8988T (cell line): ENCODE results near the gene RGS17.
"Not testable (repeated sequence)": the region's sequence is repeated elsewhere in the genome, so short reads cannot be mapped to it uniquely, and the experiment has no call there.

ENCODE experiments used
- DNase-seq: peaks from one replicate; pipeline ENCODE4 v3.0.0; 2011

Gene RGS17

GRCh38 chr6:153131037-153131981, at the start of gene RGS17:
RGS17 (minus strand) TSS chr6:153131282; CDS start chr6:153044018, 87,264 bp downstream.
- no peak for DNase-seq

DNA sequence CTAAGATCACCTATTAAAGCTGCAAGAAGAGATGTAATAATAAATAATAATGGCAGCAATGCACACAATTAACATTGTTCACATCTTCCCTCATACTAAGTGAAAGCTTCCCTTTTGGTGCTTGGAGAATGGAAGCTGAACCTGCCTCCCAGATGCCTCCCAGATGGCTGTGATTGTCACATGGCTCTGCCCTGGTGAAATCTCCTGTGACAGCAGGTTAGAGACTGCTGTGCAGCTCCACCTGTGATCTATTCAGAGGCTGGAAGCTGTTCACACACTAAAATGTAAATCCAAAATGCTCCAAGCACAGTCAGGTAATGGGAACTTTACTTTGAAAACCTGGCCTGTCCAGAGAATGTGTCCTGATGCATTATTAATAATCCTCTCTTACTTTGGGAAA, 41.7 kb upstream of the RGS17 start:
- DNase-seq = no peak

DNA sequence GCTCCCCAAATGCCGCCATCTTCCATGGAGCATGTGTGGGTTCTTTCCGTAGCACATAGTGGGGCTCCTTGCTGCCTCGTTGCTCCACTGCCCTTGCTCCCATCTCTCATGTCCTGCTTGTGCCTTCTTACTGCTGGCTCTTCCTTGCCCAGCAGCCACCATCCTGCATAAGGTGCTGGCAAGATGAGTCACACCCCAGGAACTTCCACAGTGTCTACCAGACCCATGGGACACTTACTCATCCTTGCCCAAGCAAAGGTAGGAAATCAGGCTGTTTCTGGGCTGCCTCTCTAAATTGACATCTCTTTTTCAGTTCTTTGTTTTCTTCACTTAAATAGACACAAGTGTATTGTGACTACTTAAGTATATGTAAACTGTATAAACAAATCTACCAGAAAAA, 39.4 kb upstream of the RGS17 start:
- DNase-seq = no peak

- DNase-seq = no peak
These were observed 36.8 kb upstream of the RGS17 start for GRCh38 chr6:153167907-153168306.

- no peak for DNase-seq
These were observed 36.2 kb upstream of the RGS17 start for GRCh38 chr6:153167061-153167891.

DNA sequence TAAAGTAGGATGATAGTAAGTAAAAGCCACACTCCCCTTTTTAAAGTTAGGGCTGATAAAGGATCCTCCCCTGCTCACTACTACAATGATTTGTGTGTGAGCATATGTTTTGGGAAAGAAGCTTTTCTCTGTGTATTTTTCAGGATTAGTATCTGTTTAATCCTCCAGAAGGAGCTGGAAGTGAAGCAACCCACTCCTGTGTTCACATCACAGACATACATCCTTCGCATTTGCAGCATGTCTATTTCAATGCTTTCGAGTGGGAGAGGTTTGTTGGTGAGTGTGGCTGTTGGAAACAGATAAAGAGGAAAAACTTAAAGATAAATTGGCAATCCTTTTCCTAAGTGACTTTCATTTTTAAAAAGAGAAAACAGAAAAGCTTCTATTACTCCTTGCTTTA, 31.6 kb upstream of the RGS17 start:
- DNase-seq = no peak

DNA sequence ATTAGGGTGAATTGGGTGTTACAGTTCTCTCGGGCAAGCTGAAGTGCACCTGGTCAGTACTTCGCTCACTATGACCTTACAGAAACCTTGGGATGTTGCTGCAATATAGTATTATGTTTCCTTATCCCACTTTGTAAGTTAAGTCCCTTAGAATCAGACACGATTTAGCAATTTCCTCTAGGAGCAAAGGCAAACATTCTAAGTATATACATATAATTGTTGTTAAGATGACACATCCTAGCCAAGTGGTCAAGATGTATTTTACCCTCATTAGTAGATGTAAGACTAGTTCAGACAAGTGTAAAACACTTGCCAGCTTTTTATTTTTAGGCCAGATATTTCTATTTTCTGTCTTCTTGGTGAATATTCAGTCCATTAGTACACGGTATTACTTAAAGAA, 31.1 kb upstream of the RGS17 start:
- DNase-seq = no peak

DNA sequence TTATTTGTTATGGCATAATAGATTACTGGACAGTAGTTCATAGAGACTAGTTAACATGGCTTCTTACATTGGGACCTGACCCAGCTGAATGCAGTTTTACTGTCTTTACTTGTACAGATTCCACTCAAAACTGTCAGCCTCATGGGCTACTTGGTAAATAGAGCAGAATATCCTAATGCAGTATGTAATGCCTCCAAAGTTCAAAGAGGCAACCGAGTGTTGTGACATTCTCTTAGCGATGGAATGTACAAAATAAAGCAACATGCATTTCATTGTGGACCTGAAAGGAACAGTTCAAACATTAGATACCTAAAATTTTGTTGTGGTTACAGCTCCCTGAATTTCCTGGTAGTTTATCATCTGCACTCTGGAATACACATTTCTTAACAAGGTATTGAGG, 29.1 kb upstream of the RGS17 start:
- no peak for DNase-seq

GRCh38 chr6:153150752-153151440, 19.8 kb upstream of the RGS17 start:
- DNase-seq = no peak

- no peak for DNase-seq
These were observed 19.3 kb upstream of the RGS17 start for GRCh38 chr6:153150371-153150751.

GRCh38 chr6:153149891-153150290, 18.8 kb upstream of the RGS17 start:
- no peak for DNase-seq

- DNase-seq = no peak
These were observed 15.3 kb upstream of the RGS17 start for GRCh38 chr6:153146413-153146812.

DNA sequence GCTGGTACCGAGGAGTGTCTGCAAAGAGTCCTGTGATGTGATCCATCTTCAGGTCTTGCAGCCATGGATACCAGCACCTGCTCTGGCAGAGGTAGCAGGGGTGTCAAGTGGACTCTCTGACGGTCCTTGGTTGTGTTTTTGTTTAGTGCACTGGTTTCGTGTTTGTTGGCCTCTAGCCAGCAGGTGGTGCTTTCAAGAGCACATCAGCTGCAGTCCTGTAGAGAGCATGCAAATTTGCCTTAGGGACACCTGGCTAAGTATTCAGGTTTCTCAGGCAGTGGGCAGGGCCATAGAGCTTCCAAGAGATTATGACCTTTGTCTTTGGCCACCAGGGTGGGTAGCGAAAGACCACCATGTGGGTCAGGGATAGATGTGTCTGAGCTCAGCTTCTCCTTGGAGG, 14.5 kb upstream of the RGS17 start:
- no peak for DNase-seq

GRCh38 chr6:153143200-153143599, 12.1 kb upstream of the RGS17 start:
- DNase-seq = no peak

GRCh38 chr6:153140299-153140698, 9.2 kb upstream of the RGS17 start:
- no peak for DNase-seq

- no peak for DNase-seq
These were observed 7.8 kb upstream of the RGS17 start for GRCh38 chr6:153138930-153139329.

- no peak for DNase-seq
These were observed 4.6 kb upstream of the RGS17 start for GRCh38 chr6:153135681-153136080.

GRCh38 chr6:153133667-153134066, 2.6 kb upstream of the RGS17 start:
- DNase-seq = not testable (repeated sequence)

DNA sequence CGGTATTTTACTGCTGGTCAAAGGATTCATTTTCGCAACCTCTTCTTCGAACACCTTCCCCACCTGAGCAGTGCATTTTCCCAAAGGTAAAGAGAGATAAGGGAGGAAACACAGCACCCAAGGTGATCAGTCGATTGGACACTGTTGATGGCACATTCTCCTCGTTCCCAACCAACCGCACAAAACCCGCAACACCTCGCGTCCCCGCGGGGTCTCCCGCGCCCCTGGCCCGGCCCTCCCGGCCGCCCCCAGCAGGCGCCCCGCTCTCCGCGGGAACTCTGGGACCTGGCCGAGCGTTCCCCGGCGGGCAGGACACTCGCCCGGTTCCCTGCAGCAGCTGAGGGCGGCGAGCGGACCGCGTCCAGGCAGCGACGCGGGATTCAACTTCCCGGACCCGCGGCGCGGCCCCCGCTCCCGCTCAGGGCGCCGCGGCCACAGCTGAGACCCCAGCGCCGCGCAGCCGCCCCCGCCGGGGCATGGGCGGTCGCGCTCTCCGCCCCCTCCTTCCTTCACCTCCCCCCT, 506 bp downstream of the RGS17 start:
- no peak for DNase-seq

- DNase-seq = no peak
These were observed 1.1 kb downstream of the RGS17 start for GRCh38 chr6:153129873-153130514.

GRCh38 chr6:153126218-153126617, 4.9 kb downstream of the RGS17 start:
- DNase-seq = no peak

DNA sequence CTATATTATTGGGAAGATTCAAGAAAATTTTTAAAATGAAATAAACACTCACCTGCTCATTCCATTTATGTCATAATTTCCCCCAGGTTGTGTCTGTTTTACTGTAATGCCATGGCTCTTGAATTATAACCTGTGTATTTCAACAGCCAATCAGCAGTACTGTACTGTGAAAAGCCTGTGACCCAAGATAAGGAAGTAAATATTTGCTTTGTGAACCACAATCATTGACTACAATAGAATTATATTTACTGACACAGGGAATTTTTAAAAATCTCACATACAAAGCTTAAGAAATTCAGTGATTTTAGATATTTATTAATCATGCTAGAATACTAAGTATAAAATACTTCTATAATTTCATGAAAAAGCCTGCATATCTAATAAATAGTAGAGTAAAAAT, 6.0 kb downstream of the RGS17 start:
- no peak for DNase-seq

DNA sequence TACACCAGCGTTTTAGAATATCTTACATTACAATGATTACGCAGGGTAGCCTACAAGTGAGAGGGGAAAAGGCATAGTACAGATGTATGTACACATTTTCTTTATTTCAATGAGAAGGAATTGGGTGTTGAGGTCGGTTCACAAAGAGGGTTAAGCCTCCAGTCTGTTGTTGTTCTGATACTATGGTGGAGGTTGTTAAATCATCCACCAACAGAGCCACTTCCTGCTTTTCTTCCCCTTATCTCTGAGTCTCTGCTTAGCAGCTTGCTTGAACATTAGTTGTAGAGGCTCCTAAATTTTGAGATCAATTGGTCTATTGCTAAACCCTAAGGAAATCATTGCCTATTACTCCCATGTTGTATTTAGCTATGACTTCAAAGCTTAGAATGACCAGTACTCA, 7.3 kb downstream of the RGS17 start:
- no peak for DNase-seq
